HG02678 (cell line): ENCODE results near the gene PHF2.

Experiments
- ATAC-seq: cut with Tn5 transposase; IDR thresholded peaks from one replicate; pipeline ENCODE4 v1.9.1; 2021; ENCODE audit warnings: mild to moderate bottlenecking, moderate library complexity; ENCODE audit not compliant: unreplicated experiment

PHF2 gene

GRCh38 chr9:93675336-93676150 lies 99.2 kb downstream of the PHF2 start:
- no peak for ATAC-seq

GRCh38 chr9:93676310-93677047 lies 100.1 kb downstream of the PHF2 start:
- no peak for ATAC-seq

GRCh38 chr9:93677048-93677571 lies 100.7 kb downstream of the PHF2 start:
- no peak for ATAC-seq

GRCh38 chr9:93677641-93678136 lies 101.3 kb downstream of the PHF2 start:
- no peak for ATAC-seq

GRCh38 chr9:93678199-93679019 lies 102.0 kb downstream of the PHF2 start:
- ATAC-seq: no peak

GRCh38 chr9:93679536-93680442 lies 103.4 kb downstream of the PHF2 start:
- no peak for ATAC-seq

- ATAC-seq: no peak
Measured at GRCh38 chr9:93680443-93681268, 104.3 kb downstream of the PHF2 start.

- no peak for ATAC-seq
Measured at GRCh38 chr9:93681269-93682154, 105.1 kb downstream of the PHF2 start.

GRCh38 chr9:93682155-93682968 lies 106.0 kb downstream of the PHF2 start:
- ATAC-seq: no peak

GRCh38 chr9:93683331-93684134 lies 107.1 kb downstream of the PHF2 start:
- no peak for ATAC-seq

GRCh38 chr9:93684161-93684765 lies 107.9 kb downstream of the PHF2 start:
- no peak for ATAC-seq

- ATAC-seq: no peak
Measured at GRCh38 chr9:93684806-93685543, 108.6 kb downstream of the PHF2 start.

GRCh38 chr9:93686127-93686879 lies 109.9 kb downstream of the PHF2 start:
- ATAC-seq: no peak

GRCh38 chr9:93686880-93687236 lies 110.5 kb downstream of the PHF2 start:
- no peak for ATAC-seq

GRCh38 chr9:93690618-93691017 lies 114.2 kb downstream of the PHF2 start:
- ATAC-seq: no peak
